OCI-LY3 (cell line): Measurements from ENCODE around the gene RAB5B.
"Not testable (repeated sequence)": the region's sequence is repeated elsewhere in the genome, so short reads cannot be mapped to it uniquely, and the experiment has no call there.

Experiments used
- H2AFZ ChIP-seq: fragments of 200-600, 300-600 bp; shearing (Covaris generic); 2 replicates; pipeline ENCODE4 v1.6.0; 2014; ENCODE audit warnings: antibody characterized with exemption, low read depth, low read length
- H3K27ac ChIP-seq: fragments of 200-600, 300-600 bp; sonication (generic); 2 replicates; pipeline ENCODE4 v1.5.1; 2014; ENCODE audit warnings: mild to moderate bottlenecking, low read length, moderate library complexity, mixed read lengths
- H3K27me3 ChIP-seq: fragments of 200-600, 300-600 bp; sonication (generic); 2 replicates; pipeline ENCODE4 v1.6.1; 2014; ENCODE audit warnings: low read depth, low read length, mixed read lengths
- H3K36me3 ChIP-seq: fragments of 200-600, 300-600 bp; sonication (generic); replicated peaks from 2 replicates; pipeline ENCODE3; 2014; ENCODE audit warnings: low read depth, low read length, mixed read lengths
- H3K4me1 ChIP-seq: fragments of 300-600, 200-600 bp; sonication (generic); 2 replicates; pipeline ENCODE4 v1.6.1; 2014; ENCODE audit warnings: low read length, mixed read lengths
- H3K4me2 ChIP-seq: fragments of 200-600, 300-600 bp; sonication (generic); 2 replicates; pipeline ENCODE4 v1.6.1; 2014; ENCODE audit warnings: low read length, mixed read lengths
- H3K4me3 ChIP-seq: fragments of 300-600, 200-600 bp; sonication (generic); 2 replicates; pipeline ENCODE4 v1.5.1; 2014; ENCODE audit warnings: antibody characterized with exemption, mild to moderate bottlenecking, low read length, moderate library complexity
- H3K79me2 ChIP-seq: fragments of 300-600, 200-600 bp; shearing (Covaris generic); 2 replicates; pipeline ENCODE4 v1.6.1; 2014; ENCODE audit warnings: mild to moderate bottlenecking, low read length, mixed read lengths
- H3K9ac ChIP-seq: fragments of 300-600, 200-600 bp; shearing (Covaris generic); 2 replicates; pipeline ENCODE4 v1.6.0; 2014; ENCODE audit warnings: mild to moderate bottlenecking, low read length, moderate library complexity
- H3K9me3 ChIP-seq: fragments of 200-600, 300-600 bp; shearing (Covaris generic); 2 replicates; pipeline ENCODE4 v1.6.1; 2014; ENCODE audit warnings: low read length, mixed read lengths; ENCODE audit not compliant: insufficient read depth
- H4K20me1 ChIP-seq: fragments of 200-600, 300-600 bp; sonication (generic); 2 replicates; pipeline ENCODE4 v1.6.1; 2016; ENCODE audit warnings: low read length, mixed read lengths; ENCODE audit not compliant: insufficient read depth
- EZH2phosphoT487 ChIP-seq: fragments of 200-600 bp; shearing (Covaris generic); IDR thresholded peaks from 2 replicates; pipeline ENCODE4 v1.6.1; 2018; ENCODE audit warnings: antibody characterized with exemption, mixed run types, low read depth
- TF ChIP-seq, protein P1 (sequence below): fragments of 200-600, 300-600 bp; sonication (generic); IDR thresholded peaks from 2 replicates; pipeline ENCODE4 v1.5.1; 2014; ENCODE audit warnings: antibody characterized with exemption, low read length, low read depth

Gene RAB5B

GRCh38 chr12:56001487-56002100, 27.7 kb downstream of the RAB5B start:
- H3K79me2 ChIP-seq = no peaks in the 10 kb centered on the region
- TF ChIP-seq, protein P1, sequence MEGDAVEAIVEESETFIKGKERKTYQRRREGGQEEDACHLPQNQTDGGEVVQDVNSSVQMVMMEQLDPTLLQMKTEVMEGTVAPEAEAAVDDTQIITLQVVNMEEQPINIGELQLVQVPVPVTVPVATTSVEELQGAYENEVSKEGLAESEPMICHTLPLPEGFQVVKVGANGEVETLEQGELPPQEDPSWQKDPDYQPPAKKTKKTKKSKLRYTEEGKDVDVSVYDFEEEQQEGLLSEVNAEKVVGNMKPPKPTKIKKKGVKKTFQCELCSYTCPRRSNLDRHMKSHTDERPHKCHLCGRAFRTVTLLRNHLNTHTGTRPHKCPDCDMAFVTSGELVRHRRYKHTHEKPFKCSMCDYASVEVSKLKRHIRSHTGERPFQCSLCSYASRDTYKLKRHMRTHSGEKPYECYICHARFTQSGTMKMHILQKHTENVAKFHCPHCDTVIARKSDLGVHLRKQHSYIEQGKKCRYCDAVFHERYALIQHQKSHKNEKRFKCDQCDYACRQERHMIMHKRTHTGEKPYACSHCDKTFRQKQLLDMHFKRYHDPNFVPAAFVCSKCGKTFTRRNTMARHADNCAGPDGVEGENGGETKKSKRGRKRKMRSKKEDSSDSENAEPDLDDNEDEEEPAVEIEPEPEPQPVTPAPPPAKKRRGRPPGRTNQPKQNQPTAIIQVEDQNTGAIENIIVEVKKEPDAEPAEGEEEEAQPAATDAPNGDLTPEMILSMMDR = no peak
- TF ChIP-seq EZH2phosphoT487 = no peak

DNA sequence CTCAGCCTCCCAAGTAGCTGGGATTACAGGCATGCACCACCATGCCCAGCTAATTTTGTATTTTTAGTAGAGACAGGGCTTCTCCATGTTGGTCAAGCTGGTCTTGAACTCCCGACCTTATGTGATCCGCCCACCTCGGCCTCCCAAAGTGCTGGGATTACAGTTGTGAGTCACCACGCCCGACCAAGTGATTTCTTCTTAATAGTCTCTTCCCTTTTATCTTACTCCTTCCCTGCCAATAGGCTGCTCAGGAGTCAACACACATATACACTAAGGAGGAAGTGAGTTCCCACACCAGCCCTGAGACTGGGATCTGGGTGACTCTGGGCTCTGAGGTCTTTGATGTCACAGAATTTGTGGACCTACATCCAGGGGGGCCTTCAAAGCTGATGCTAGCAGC, 29.5 kb downstream of the RAB5B start:
- H3K4me2 ChIP-seq, H3K4me3 ChIP-seq, H3K9me3 ChIP-seq, H3K36me3 ChIP-seq, H3K27ac ChIP-seq, H2AFZ ChIP-seq, H3K79me2 ChIP-seq, H3K9ac ChIP-seq, H4K20me1 ChIP-seq, H3K27me3 ChIP-seq: not testable (repeated sequence)
- peaks cover 14% of the 10 kb centered on the region for H3K4me1 ChIP-seq

More at GRCh38 chr12:56001487-56002100, 27.7 kb downstream of the RAB5B start:
- Histone ChIP-seq H3K36me3 (peaks cover under 1% of the 10 kb centered on the region), H3K27ac (no peak overlapping the region), H3K9ac (no peak overlapping the region), H3K9me3 (no peaks in the 10 kb centered on the region), H3K4me3 (no peak overlapping the region), H2AFZ (no peak overlapping the region), H3K27me3 (no peaks in the 10 kb centered on the region), H3K4me1 (peaks cover 6% of the 10 kb centered on the region), H4K20me1 (no peaks in the 10 kb centered on the region), H3K4me2 (no peak overlapping the region)

DNA sequence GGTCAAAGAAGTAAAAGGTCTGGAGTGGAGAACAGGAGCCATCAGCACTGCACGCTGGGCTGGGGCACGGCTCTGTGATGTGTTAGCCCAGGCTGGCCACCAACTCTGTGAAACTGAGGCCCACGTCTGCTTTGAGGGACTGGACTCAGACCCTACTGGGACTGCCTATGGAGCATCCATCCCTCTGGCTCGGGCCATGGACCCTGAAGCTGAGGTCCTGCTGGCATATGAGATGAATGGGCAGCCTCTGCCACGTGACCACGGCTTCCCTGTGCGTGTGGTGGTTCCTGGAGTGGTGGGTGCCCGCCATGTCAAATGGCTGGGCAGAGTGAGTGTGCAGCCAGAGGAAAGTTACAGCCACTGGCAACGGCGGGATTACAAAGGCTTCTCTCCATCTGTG, 30.3 kb downstream of the RAB5B start:
- no peaks in the 10 kb centered on the region for H3K79me2 ChIP-seq
- no peak for TF ChIP-seq EZH2phosphoT487
- TF ChIP-seq, protein P1 = no peak
- H3K9me3 ChIP-seq = no peaks in the 10 kb centered on the region
- no peak overlapping the region for H3K9ac ChIP-seq
- peaks cover 14% of the 10 kb centered on the region for H3K4me1 ChIP-seq
- H3K4me3 ChIP-seq = no peak overlapping the region
- H2AFZ ChIP-seq = no peak overlapping the region
- no peak overlapping the region for H3K4me2 ChIP-seq
- H3K27ac ChIP-seq = no peak overlapping the region
- no peaks in the 10 kb centered on the region for H3K27me3 ChIP-seq
- no peaks in the 10 kb centered on the region for H3K36me3 ChIP-seq
- H4K20me1 ChIP-seq = no peaks in the 10 kb centered on the region

GRCh38 chr12:56007564-56008559, 34.0 kb downstream of the RAB5B start:
- H2AFZ ChIP-seq = peak overlapping the region; percentile 73; the same call in 1 of the 2 replicates
- peak overlapping the region; percentile 98 for H3K4me2 ChIP-seq
- H3K4me1 ChIP-seq = peaks cover 8% of the 10 kb centered on the region; the same call in 1 of the 2 replicates
- H3K4me3 ChIP-seq = peak overlapping the region; percentile 87
- no peaks in the 10 kb centered on the region for H3K36me3 ChIP-seq
- TF ChIP-seq, protein P1 = no peak
- no peak for TF ChIP-seq EZH2phosphoT487
- H3K9ac ChIP-seq = peak overlapping the region; percentile 88
- H3K27me3 ChIP-seq = no peaks in the 10 kb centered on the region
- H3K9me3 ChIP-seq = no peaks in the 10 kb centered on the region
- no peaks in the 10 kb centered on the region for H4K20me1 ChIP-seq
- peak overlapping the region; percentile 60 for H3K27ac ChIP-seq
- no peaks in the 10 kb centered on the region for H3K79me2 ChIP-seq
